ACC112 (cell line): ENCODE measurements around the gene SLC48A1.

Experiments used
- H2AFZ ChIP-seq: fragments of 200-600 bp; sonication (generic); one replicate; pipeline ENCODE4 v1.6.0; 2017; ENCODE audit warnings: antibody characterized with exemption, low read length; ENCODE audit not compliant: unreplicated experiment
- H3K27ac ChIP-seq: fragments of 200-600 bp; sonication (generic); 2 replicates; pipeline ENCODE4 v1.5.1; 2014; ENCODE audit warnings: low read depth, mild to moderate bottlenecking, antibody characterized with exemption, low read length, moderate library complexity
- H3K27me3 ChIP-seq: fragments of 200-600 bp; sonication (generic); 2 replicates; pipeline ENCODE4 v1.6.1; 2014; ENCODE audit warnings: mild to moderate bottlenecking, antibody characterized with exemption, low read length, moderate library complexity, mixed read lengths; ENCODE audit not compliant: insufficient read depth
- H3K36me3 ChIP-seq: fragments of 200-600 bp; sonication (generic); 2 replicates; pipeline ENCODE4 v1.6.1; 2016; ENCODE audit warnings: mild to moderate bottlenecking, antibody characterized with exemption, low read length, moderate library complexity, mixed read lengths; ENCODE audit not compliant: insufficient read depth
- H3K4me1 ChIP-seq: fragments of 200-600 bp; sonication (generic); one replicate; pipeline ENCODE4 v1.6.1; 2016; ENCODE audit warnings: low read length, mixed read lengths; ENCODE audit not compliant: insufficient read depth, unreplicated experiment, control insufficient read depth
- H3K4me3 ChIP-seq: fragments of 200-600 bp; sonication (generic); 2 replicates; pipeline ENCODE4 v1.5.1; 2014; ENCODE audit warnings: mild to moderate bottlenecking, low read depth, low read length
- H3K79me2 ChIP-seq: fragments of 200-600 bp; sonication (generic); one replicate; pipeline ENCODE4 v1.6.0; 2016; ENCODE audit warnings: low read length; ENCODE audit not compliant: control insufficient read depth, unreplicated experiment, insufficient read depth

Gene SLC48A1

DNA sequence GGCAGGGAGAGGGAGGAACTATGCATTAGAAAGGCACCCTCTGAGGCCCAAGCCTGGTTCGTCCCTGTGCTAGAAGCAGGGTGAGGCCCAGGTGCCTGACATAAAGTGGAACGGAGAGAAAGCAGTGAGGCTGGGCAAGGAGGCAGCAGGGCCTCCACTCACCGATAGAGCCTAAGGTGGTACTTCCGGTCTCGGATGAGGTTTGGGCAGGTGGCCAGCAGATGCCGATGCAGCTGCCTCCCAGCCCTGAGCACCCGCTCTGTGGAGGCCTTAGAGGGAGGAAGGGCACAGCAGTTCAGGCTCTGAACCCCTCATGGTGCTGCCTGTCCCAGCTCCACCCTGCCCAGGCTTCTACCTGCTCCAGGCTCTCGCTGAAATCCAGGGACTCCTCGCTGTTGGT lies 21.5 kb upstream of the SLC48A1 start:
- Histone ChIP-seq H3K27ac (no peak overlapping the region), H3K4me1 (peaks cover 33% of the 10 kb centered on the region), H3K4me3 (no peak overlapping the region), H3K27me3 (no peaks in the 10 kb centered on the region), H3K79me2 (no peaks in the 10 kb centered on the region), H3K36me3 (no peaks in the 10 kb centered on the region), H2AFZ (no peak overlapping the region)

DNA sequence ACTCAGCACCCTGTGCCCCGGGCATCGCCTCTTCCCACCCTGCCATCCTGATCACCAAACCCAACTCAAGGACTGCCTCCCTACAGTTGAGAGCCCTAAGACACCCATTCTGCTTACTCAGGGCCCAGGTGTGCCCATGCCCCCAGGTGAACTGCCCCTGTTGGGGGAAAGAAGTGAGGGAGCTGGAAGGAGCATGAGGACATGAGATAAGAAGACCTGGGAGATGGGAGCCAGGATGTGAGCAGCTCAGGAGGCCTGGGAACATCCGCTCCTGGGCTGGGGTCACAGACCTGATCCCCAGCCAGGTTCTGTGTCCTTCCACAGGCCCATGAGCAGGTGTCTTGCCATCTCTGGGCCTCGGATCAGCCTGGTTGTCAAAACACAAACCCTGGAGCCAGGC lies 20.9 kb upstream of the SLC48A1 start:
- H3K4me1 ChIP-seq: peaks cover 33% of the 10 kb centered on the region
- no peaks in the 10 kb centered on the region for H3K79me2 ChIP-seq
- H3K36me3 ChIP-seq: no peaks in the 10 kb centered on the region
- H3K27me3 ChIP-seq: no peaks in the 10 kb centered on the region
- no peak overlapping the region for H3K27ac ChIP-seq
- no peak overlapping the region for H3K4me3 ChIP-seq
- H2AFZ ChIP-seq: no peak overlapping the region

DNA sequence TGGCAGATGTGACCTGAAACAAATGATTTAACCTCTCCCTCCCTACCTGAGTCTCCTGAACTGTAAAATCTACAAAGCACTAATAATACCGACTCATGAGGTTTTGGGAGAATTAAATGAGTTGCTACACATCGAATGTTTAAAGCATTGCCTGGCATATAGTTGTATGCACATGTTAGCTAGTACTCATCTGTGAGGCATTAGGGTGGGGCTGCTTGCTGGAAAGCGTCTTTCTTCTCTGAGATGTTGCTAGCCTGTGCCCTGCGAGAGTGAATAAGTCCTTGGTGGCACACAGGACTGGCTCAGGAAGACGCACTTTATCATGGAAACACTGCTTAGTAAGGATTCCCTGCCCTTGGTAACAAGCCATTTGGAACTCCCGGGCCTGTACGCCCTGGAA lies 20.5 kb upstream of the SLC48A1 start:
- Histone ChIP-seq H3K36me3 (no peaks in the 10 kb centered on the region), H3K27me3 (no peaks in the 10 kb centered on the region), H3K4me3 (no peak overlapping the region), H3K79me2 (no peaks in the 10 kb centered on the region), H2AFZ (no peak overlapping the region), H3K27ac (peak overlapping the region; percentile 58), H3K4me1 (peaks cover 33% of the 10 kb centered on the region)

DNA sequence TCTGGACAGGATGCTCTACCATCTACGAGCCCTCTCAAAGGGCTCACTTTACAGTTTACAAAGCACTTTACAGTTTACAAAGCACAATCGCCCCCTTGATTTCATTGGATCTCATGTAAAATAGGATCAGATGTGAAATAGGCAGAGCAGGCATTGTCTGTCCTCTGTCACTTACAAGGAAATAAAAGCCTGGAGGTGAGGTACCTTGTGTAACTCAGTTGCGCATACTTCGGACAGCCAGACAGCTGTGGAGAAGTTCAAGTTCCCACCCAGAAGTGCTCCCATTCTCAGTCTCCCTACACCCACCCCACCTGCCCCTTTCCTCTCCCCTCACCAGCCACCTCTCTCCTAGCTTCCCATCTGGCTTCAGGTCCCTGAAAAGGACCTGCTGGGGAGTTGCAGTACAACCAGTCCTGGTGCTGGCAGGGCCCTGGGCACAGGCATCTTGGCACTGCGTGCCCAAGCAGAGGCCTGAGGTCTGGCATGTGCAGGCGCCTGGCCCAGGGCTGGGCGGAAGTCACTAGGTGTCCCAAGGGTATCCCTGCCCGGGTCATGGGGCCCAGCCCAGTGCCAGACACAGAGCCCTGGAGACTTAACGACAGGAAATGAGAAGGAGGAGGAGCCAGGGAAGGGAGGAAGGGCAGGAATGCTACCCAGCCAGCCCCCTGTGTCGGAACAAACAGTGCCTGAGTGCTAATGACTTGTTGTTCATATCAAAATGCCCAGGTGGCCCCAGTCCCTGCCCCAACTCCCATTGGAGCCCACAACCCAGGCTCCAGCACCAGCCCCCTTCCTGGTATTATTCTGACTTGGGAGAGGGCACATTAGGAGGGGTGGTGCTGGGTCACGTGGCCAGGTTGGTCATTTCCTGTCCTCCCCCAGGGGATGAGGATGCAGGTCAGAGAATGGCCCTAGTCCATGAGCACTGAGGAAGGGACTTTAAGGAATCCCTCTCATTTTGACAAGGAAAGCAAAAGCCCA lies 19.7 kb upstream of the SLC48A1 start:
- peaks cover 33% of the 10 kb centered on the region for H3K4me1 ChIP-seq
- H3K4me3 ChIP-seq: peak overlapping the region; percentile 35; the same call in 1 of the 2 replicates
- no peaks in the 10 kb centered on the region for H3K27me3 ChIP-seq
- H3K79me2 ChIP-seq: no peaks in the 10 kb centered on the region
- no peaks in the 10 kb centered on the region for H3K36me3 ChIP-seq
- H3K27ac ChIP-seq: peak overlapping the region; percentile 58
- H2AFZ ChIP-seq: no peak overlapping the region

DNA sequence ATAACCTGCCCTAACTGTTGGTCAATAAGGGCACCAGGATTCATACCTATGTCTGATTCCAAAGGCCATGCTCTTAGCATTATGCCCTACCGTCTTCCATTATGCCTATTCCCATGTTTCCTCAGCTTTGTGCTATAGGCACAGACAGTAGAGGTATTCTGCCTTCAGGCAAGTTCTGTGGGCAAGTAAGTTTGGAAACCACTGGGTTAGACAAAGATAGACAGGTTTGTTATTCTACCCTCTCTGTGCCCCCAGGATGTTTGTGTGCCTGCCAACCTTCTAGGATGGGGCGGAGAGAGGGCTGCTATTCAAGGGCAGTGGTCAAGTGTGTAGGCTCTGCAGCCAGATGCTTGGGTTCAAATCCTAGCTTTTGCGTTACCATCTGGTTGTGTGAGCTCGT lies 18.9 kb upstream of the SLC48A1 start:
- Histone ChIP-seq H3K79me2 (no peaks in the 10 kb centered on the region), H2AFZ (no peak overlapping the region), H3K4me3 (peak overlapping the region; percentile 35; the same call in 1 of the 2 replicates), H3K4me1 (peaks cover 36% of the 10 kb centered on the region), H3K36me3 (no peaks in the 10 kb centered on the region), H3K27ac (peak overlapping the region; percentile 58), H3K27me3 (no peaks in the 10 kb centered on the region)

DNA sequence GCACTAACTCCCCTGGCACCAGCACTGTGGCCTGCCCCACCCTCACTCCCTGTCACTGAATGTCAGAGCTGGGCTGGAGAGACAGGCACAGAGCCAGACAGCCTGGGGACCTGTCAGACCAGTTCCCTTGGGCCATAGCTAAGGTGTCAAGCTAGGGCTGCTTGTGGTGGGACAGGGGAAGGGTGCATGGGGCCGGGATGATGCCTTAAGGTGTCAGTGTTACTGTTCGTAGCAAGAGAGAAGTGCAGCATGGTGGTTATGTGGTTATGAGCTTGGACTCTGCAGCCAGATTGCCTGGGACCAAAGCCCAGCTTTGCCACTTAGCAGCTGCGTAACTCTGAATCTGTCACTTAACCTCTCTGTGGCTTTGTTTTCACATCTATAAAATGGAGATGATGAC lies 18.2 kb upstream of the SLC48A1 start:
- H3K36me3 ChIP-seq: no peaks in the 10 kb centered on the region
- H3K4me3 ChIP-seq: no peak overlapping the region
- no peak overlapping the region for H3K27ac ChIP-seq
- H3K4me1 ChIP-seq: peaks cover 42% of the 10 kb centered on the region
- H3K27me3 ChIP-seq: no peaks in the 10 kb centered on the region
- H3K79me2 ChIP-seq: no peaks in the 10 kb centered on the region
- no peak overlapping the region for H2AFZ ChIP-seq

DNA sequence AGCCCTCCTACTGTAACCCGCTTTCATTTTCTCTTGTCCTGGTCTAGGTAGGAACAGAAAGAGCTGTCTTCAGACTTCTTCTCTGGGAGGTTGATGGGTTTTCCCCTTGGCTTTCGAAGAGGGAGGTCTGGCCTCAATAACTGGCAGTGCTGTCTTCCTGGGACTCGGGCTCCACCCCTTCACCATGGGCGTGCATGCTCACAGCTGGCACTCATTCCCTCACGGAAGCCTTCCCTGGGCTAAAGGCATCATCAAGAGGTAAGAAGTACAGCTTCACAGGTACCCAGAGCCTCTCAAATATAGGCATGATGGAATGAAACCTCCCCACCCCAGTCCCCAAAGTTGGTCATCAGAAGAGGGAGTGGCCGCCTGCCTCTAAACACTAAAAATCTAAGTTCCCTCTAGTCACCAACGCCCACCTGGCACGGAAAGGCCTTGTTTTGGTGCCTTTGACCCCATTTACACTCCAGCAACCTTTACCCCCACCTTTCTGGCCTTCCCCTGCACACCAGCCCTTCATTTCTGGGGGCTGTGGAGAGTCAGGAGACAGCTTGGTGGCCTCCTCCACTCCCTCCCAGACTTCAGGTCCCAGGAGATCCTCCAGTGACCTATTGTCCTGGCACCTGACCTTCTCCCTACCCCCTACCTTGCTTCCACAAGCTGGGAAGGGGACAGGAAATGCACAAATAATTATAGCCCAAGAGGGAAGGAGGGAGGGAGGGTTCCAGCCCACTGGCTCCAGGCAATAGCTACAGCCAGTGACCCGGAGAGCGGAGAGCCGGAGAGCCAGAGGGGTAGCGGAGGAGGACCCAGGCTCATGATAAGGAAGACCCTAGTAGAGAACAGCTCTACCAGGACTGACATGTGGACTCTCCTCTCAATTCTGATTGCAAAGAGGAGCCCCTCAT lies 17.1 kb upstream of the SLC48A1 start:
- peaks cover 42% of the 10 kb centered on the region for H3K4me1 ChIP-seq
- no peaks in the 10 kb centered on the region for H3K36me3 ChIP-seq
- no peak overlapping the region for H2AFZ ChIP-seq
- H3K27me3 ChIP-seq: no peaks in the 10 kb centered on the region
- H3K4me3 ChIP-seq: no peak overlapping the region
- no peaks in the 10 kb centered on the region for H3K79me2 ChIP-seq
- H3K27ac ChIP-seq: no peak overlapping the region

DNA sequence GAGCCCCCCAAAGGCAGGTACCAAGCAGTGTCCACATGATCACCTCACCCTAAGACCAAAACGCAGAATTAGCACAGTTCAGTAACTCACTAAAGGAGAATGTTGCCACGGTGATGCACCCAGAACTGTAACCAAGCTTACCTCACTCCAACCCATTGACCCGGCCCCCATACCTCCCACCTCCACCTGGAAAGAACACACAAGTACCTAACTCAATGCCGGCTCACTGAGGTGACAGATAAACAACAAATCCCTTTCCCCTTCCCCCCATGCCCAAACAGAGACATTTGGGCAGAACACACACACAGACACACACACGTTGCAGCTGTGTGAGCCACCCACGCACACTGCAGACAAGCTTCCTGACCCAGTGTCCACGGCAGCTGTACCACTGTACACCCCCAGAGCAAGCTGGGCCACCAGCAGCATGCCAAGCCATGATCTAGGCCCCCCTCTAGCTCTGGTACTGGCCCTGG lies 15.6 kb upstream of the SLC48A1 start:
- Histone ChIP-seq H3K27me3 (no peaks in the 10 kb centered on the region), H3K4me1 (peaks cover 37% of the 10 kb centered on the region), H2AFZ (no peak overlapping the region), H3K79me2 (no peaks in the 10 kb centered on the region), H3K27ac (no peak overlapping the region), H3K4me3 (peak overlapping the region; percentile 84), H3K36me3 (no peaks in the 10 kb centered on the region)

DNA sequence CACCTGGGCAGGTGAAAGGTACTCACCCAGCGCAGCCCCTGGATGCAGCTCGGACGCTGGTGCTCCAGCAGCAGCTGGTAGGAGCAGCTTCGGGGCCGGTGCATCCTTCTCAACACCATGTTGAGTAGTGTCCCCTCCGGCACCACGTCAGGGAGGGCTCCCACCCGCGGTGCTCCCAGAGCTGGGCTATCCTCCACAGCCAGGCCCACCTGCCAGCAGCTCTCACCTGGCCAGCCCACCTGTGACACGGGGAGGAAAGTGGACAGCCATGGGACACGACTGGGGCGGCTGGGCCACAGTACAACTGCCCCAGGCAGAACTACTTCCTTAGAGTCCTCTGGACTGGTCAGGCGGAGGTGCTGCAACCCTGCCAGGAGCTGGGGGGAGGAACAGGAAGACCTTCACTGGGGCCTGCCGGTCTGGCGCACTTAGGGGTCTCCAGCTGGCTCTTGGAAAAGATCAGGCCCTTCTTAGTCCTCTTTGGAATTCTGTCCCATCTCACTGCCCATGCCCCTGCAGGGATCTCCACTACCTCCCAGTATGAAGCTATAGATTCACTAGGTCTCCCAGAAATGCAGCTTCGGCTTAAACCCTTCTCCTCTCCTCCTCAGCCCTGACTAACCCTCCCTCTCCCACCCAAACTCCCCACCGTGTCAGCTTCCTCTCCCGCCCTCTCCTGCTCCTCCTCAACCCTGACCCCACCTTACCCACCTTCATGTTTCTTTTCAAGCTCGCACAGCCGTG lies 15.0 kb upstream of the SLC48A1 start:
- H3K4me1 ChIP-seq: peaks cover 31% of the 10 kb centered on the region
- H3K4me3 ChIP-seq: peak overlapping the region; percentile 84
- peak overlapping the region; percentile 67 for H2AFZ ChIP-seq
- no peaks in the 10 kb centered on the region for H3K36me3 ChIP-seq
- H3K27me3 ChIP-seq: no peaks in the 10 kb centered on the region
- H3K79me2 ChIP-seq: no peaks in the 10 kb centered on the region
- H3K27ac ChIP-seq: no peak overlapping the region

DNA sequence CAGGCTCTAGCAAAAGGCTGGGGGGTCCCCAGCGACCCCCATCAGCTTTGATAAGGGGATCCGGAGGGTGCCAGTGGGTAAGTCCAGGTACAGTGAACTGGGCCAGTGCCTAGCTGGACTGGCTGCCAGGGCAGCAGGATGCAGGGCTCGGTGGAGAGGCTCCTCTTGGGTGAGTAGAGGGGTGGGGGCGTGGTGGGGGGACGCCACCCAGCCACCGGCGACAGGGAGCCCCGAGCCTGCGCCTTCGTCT lies 14.5 kb upstream of the SLC48A1 start:
- no peaks in the 10 kb centered on the region for H3K36me3 ChIP-seq
- no peaks in the 10 kb centered on the region for H3K27me3 ChIP-seq
- peaks cover 26% of the 10 kb centered on the region for H3K4me1 ChIP-seq
- H2AFZ ChIP-seq: peak overlapping the region; percentile 67
- no peak overlapping the region for H3K27ac ChIP-seq
- peak overlapping the region; percentile 84 for H3K4me3 ChIP-seq
- no peaks in the 10 kb centered on the region for H3K79me2 ChIP-seq
